GM10248 (cell line): ENCODE results near the gene PIK3C2B.
A peak's percentile ranks its signal among the peaks of the same experiment; 100 is the strongest.
"Not testable (repeated sequence)": the region's sequence is repeated elsewhere in the genome, so short reads cannot be mapped to it uniquely, and the experiment has no call there.

Experiments
- CTCF ChIA-PET: fragments of 300-600 bp; sonication (Branson Sonifier 250); formaldehyde crosslinking; extraction: SDS; loops from one replicate; lab custom pipeline; 2021; ENCODE audit warnings: antibody characterized with exemption; lab: Yijun Ruan, JAX
- POLR2A ChIA-PET: fragments of 350-650 bp; sonication (Branson Sonifier 250); formaldehyde crosslinking; extraction: SDS; loops from one replicate; lab custom pipeline; 2020; ENCODE audit warnings: antibody characterized with exemption; lab: Yijun Ruan, JAX
- DNase-seq: peaks from one replicate; pipeline ENCODE4 v3.0.0; 2012; ENCODE audit errors: extremely low spot score
- TF ChIP-seq, protein P1 (sequence below): IDR thresholded peaks from 2 replicates; pipeline ENCODE4 v1.5.1; 2012; ENCODE audit warnings: mild to moderate bottlenecking, low read depth; ENCODE audit errors: extremely low read depth, missing control alignments, control extremely low read depth

Gene PIK3C2B

DNA sequence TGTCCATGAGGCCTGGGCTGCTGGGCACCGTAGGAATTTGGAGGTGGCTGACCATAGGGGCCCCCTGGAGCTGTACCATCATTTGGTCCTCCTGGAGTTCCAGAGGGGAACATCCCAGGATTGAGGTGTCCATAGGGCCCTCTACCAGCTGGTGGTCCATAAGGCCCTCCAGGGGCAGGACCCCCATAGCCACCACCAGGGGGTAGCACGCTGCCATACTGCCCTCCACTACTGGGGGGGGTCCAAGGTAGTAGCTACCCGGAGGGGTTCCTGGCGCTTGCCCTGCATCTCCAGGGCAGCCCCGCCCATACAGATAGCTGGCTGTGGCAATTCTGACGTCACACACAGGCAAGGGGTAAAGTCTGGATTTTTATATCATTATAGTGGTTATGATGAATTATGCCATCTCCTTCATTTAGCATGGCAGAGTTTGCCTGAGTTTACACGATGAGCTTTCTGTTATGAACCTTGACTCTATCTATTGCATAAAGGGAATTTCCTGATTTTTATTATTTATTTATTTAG, 34.8 kb upstream of the PIK3C2B start:
- DNase-seq = no peak
- ChIA-PET POLR2A (interaction anchor here (0.6 to 2.5 kb wide), 4 partner anchors 13 to 23 kb away, joined by 3 to 26 read pairs (median 4); partner anchors contain the start of gene MDM4), CTCF (interaction anchor here (0.9 to 7.2 kb wide), 7 partner anchors 9 to 277 kb away, joined by 3 to 56 read pairs (median 6); partner anchors contain the start of gene MDM4)
- TF ChIP-seq, protein P1, sequence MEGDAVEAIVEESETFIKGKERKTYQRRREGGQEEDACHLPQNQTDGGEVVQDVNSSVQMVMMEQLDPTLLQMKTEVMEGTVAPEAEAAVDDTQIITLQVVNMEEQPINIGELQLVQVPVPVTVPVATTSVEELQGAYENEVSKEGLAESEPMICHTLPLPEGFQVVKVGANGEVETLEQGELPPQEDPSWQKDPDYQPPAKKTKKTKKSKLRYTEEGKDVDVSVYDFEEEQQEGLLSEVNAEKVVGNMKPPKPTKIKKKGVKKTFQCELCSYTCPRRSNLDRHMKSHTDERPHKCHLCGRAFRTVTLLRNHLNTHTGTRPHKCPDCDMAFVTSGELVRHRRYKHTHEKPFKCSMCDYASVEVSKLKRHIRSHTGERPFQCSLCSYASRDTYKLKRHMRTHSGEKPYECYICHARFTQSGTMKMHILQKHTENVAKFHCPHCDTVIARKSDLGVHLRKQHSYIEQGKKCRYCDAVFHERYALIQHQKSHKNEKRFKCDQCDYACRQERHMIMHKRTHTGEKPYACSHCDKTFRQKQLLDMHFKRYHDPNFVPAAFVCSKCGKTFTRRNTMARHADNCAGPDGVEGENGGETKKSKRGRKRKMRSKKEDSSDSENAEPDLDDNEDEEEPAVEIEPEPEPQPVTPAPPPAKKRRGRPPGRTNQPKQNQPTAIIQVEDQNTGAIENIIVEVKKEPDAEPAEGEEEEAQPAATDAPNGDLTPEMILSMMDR = no peak

DNA sequence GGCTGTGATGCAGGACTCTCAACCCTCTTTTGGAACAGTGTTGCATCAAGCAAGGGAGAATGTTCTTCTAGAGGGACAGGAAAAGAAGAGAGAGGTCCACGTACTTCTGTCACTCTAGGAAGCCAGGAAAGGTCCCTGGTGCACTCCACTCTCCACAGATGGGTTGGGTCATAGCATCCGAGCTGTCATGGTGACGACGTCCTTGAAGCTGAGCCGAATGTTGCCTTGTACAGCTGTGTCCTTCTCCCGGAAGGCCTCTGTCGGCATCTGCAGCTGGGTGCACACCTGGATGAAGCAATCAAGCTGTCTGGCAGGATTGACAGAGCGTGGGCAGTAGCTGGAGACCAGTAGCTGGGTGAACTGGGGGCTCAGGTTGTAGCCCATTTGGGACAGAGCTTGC, 34.1 kb upstream of the PIK3C2B start:
- TF ChIP-seq, protein P1 = no peak
- DNase-seq = no peak
- CTCF ChIA-PET = interaction anchor here (0.9 to 7.2 kb wide), 6 partner anchors 9 to 278 kb away, joined by 3 to 56 read pairs (median 5); partner anchors contain the start of gene MDM4
- POLR2A ChIA-PET = interaction anchor here (0.6 to 1.9 kb wide), 2 partner anchors 10 to 12 kb away, joined by 4 to 5 read pairs; partner anchors contain the start of gene MDM4

DNA sequence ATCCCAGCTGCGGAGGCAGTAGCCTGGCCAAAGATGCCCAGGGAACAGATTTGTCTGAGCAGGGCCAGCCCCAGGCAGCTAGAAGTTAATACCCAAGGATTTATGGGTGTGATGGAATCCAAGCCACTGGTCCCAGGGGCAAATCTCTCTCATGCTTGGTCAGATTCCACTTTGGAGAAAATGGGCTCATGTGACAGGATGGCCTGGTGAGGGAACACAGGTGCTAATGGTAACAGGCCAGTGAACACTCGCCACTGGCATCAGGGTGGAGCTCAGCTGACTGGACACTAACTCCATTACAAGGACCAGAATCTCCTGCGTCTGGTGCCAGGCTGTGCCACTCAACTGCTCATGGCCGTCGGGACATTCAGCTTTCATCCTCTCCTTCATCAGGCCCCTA, 33.6 kb upstream of the PIK3C2B start:
- POLR2A ChIA-PET = interaction anchor here (0.6 to 1.9 kb wide), 2 partner anchors 10 to 12 kb away, joined by 4 to 5 read pairs; partner anchors contain the start of gene MDM4
- TF ChIP-seq, protein P1 = no peak
- CTCF ChIA-PET = interaction anchor here (0.9 to 7.2 kb wide), 6 partner anchors 10 to 278 kb away, joined by 3 to 56 read pairs (median 5); partner anchors contain the start of gene MDM4
- no peak for DNase-seq

DNA sequence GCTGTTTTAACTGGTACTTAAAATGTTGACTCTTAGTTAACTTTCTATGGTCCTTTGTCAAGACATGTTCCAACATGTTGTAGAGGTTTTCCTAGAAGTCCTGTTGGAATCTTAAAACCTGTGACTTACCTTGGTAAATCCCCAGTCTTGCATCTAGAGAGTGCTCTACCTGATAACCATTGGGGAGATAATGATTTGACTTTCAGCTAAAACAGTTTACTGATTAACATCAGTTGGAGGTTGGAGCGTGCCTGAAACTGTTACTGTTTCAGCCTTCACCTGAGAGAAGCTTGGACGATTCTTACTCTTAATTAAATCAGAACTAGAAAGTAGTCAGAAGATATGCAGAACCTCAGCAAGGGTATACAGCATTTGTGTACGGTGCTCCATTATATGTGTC, 30.4 kb upstream of the PIK3C2B start:
- TF ChIP-seq, protein P1 = no peak
- CTCF ChIA-PET = interaction anchor here (0.6 to 7.2 kb wide), 9 partner anchors 9 to 126 kb away, joined by 3 to 56 read pairs (median 5); partner anchors contain the start of genes MDM4 and PIK3C2B
- POLR2A ChIA-PET = no interaction called here
- peak; percentile 25 for DNase-seq

DNA sequence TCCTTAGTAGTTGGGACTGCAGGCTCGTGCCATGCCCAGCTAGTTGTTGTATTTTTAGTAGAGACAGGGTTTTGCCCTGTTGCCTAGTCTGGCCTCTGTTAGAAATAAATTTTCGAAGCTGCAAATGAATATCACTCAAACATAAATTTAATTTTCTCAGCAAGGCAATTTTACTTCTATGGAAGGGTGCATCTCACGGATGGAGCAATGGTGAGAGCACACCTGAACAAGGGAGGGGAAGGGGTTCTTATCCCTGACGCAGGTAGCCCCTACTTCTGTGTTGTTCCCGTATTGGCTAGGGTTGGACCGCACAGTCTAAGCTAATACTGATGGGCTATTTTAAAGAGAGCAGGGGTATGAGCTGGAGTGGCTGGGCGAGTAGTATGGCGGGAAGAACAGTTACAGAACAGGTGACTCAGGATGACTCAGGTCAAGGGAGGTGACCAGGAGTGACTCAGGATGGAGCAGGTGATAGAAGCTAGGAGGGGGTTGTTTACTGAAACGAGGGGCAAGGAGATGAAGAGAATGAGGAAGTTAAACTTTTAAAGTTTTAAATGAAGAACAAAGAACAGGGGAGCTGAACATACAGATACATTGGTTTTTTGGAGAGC, 29.1 kb upstream of the PIK3C2B start:
- CTCF ChIA-PET = interaction anchor here (1.1 to 3.1 kb wide), 5 partner anchors 21 to 284 kb away, joined by 3 to 13 read pairs (median 7); partner anchors contain the start of gene PIK3C2B
- POLR2A ChIA-PET = no interaction called here
- TF ChIP-seq, protein P1 = no peak
- DNase-seq = no peak

DNA sequence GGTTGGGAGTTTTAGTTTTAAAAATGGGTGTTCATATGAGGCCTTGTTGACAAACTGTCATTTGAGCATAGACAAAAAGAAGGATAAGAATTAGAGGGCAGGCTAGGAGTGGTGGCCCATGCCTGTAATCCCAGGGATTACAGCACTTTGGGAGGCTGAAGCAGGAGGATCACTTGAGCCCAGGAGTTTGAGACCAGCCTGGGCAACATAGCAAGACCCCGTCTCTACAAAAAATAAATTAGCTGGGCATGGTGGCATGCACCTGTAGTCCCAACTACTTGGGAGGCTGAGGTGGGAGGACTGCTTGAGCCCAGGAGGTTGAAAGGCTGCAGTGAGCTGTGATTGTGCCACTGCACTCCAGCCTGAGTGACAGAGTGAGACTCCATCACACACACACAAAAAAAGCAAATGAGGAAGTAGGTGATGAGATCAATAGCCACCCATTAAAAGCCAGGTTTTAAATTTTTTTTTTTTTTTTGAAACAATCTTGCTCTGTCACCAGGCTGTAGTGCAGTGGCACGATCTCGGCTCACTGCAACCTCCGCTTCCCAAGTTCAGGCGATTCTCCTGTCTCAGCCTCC, 27.4 kb upstream of the PIK3C2B start:
- CTCF ChIA-PET = interaction anchor here (0.7 to 3.1 kb wide), 4 partner anchors 9 to 285 kb away, joined by 3 to 11 read pairs (median 4); no protein-coding TSS in a partner anchor

More for the DNA sequence above, 27.4 kb upstream of the PIK3C2B start:
- POLR2A ChIA-PET = interaction anchor here (0.7 to 1.4 kb wide), 3 partner anchors 9 to 34 kb away, joined by 3 read pairs; no protein-coding TSS in a partner anchor
- not testable (repeated sequence) for DNase-seq
